ENCODE data around the gene PALD1. TPM values are rescaled to one million over a fixed set of nuclear protein-coding genes. Genes with fewer than 3 reads are reported as not detected.
"Not testable (repeated sequence)": the region's sequence is repeated elsewhere in the genome, so short reads cannot be mapped to it uniquely, and the experiment has no call there.

The PALD1 gene
- total RNA-seq, 3 donors from 2014 or later: 0.90 to 2.6 (median 1.3) TPM

DNA sequence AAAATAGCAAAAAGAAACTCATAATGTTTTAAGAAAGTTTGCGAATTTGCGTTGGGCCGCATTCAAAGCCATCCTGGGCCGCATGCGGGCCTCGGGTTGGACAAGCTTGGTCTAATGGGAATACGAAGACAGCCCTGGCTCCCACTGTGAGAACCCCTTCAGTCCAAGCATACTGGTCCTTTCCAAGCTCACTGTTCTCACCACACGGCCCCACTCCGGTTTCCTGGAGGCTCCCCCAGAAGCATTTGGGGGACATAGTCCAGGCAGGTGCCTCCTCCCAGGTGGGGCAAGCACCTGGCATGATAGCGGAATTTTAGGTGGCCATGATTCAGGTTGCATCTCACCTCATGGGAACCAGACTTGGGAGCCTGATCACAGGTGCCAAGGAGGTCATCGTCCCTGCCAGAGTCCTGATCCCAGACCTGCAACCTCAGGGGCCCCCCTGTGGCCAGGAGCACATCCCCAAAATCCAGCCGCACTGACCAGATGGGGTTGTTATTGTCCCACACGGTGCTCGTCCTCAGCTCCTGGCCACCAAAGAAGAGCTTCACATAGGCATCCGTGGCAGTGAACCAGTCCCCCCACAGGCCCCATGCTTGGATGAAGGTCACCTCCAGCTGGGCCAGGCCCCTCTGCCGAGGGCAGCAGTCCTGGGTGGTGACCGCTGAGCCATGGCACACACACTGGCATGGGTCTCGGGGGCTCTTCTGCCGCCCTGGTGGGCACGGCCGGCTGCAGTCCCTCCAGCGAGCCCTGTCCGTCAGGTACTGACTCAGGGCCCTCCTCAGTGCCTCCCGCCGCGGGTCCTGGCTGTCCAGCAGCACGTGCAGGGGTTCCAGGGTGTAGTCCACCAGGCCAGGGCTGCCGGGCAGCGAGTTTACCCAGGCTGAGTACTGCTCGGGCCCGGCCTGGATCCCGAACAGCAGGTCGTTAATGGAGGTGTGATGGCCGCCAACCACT, 119.6 kb downstream of the PALD1 start:
- Mint-ChIP-seq H3K27me3 (ENCODE audit: low read depth) (no peaks in the 10 kb centered on the region), H3K9me3 (no peaks in the 10 kb centered on the region), H3K4me1 (ENCODE audit: low read depth) (peaks cover 58% of the 10 kb centered on the region), H3K36me3 (ENCODE audit: insufficient read depth) (peaks cover 22% of the 10 kb centered on the region), H3K4me3 (no peak overlapping the region)
- no peak for DNase-seq
- ATAC-seq: no peak

DNA sequence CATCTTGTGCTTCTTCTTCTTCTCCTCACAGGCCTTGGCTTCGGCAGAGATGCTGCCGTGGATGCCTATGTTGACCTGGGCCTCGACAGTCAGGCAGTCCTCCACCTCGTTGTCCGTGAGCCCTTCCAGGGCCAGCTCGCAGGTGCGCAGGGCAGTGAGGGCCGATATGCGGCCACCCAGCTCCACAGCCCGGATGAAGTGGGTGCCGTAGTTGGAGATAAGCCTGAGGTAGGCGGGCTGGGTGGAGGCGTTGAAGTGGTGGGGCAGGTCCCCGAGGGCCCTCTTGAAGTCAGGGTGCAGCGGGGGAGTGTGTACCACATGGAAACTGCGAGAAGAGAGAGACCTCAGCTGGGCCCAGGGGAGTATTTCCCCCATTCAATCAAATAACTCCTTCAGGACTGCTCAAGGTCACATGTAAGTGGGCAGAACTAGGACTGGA, 120.3 kb downstream of the PALD1 start:
- Mint-ChIP-seq H3K27me3 (ENCODE audit: low read depth) (no peaks in the 10 kb centered on the region), H3K36me3 (ENCODE audit: insufficient read depth) (peaks cover 22% of the 10 kb centered on the region), H3K4me1 (ENCODE audit: low read depth) (peaks cover 66% of the 10 kb centered on the region), H3K4me3 (peak overlapping the region; percentile 48), H3K9me3 (no peaks in the 10 kb centered on the region)
- no peak for ATAC-seq
- no peak for DNase-seq

GRCh38 chr10:70599319-70599718, 120.8 kb downstream of the PALD1 start:
- no peaks in the 10 kb centered on the region for H3K27me3 Mint-ChIP-seq (ENCODE audit: low read depth)
- no peak for ATAC-seq
- H3K36me3 Mint-ChIP-seq (ENCODE audit: insufficient read depth): peaks cover 22% of the 10 kb centered on the region
- H3K9me3 Mint-ChIP-seq: no peaks in the 10 kb centered on the region
- no peak for DNase-seq
- peaks cover 68% of the 10 kb centered on the region for H3K4me1 Mint-ChIP-seq (ENCODE audit: low read depth)
- H3K4me3 Mint-ChIP-seq: peak overlapping the region; percentile 92

- Mint-ChIP-seq H3K4me1 (ENCODE audit: low read depth) (peaks cover 66% of the 10 kb centered on the region), H3K27me3 (ENCODE audit: low read depth) (no peaks in the 10 kb centered on the region), H3K9me3 (no peaks in the 10 kb centered on the region), H3K36me3 (ENCODE audit: insufficient read depth) (peaks cover 22% of the 10 kb centered on the region), H3K4me3 (peak overlapping the region; percentile 92)
- ATAC-seq: no peak
- DNase-seq: no peak
These were observed 121.2 kb downstream of the PALD1 start for GRCh38 chr10:70599791-70600190.

- H3K4me1 Mint-ChIP-seq (ENCODE audit: low read depth): peaks cover 59% of the 10 kb centered on the region
These were observed 122.2 kb downstream of the PALD1 start for GRCh38 chr10:70600512-70601395.

DNA sequence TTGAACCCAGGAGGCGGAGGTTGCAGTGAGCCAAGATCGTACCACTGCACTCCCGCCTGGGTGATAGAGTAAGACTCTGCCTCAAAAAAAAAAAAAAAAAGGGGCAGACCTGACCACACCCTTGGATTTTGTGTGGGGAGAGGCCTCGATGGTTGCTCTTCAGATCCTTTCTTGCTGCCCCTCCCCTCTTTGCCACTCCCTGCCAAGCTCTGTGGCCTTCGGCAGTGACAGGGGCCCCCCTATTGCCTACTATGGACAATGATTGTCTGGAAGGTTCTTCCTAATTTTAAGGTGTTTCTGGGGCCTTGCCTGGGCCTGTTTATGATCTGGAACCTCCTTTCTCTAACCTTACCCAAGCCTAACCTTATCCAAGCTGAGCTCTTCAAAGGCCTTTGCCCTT, 123.2 kb downstream of the PALD1 start:
- H3K36me3 Mint-ChIP-seq (ENCODE audit: insufficient read depth): peaks cover 17% of the 10 kb centered on the region
- H3K4me3 Mint-ChIP-seq: peak overlapping the region; percentile 92

More at GRCh38 chr10:70600512-70601395, 122.2 kb downstream of the PALD1 start:
- DNase-seq: no peak
- Mint-ChIP-seq H3K36me3 (ENCODE audit: insufficient read depth) (peaks cover 21% of the 10 kb centered on the region), H3K9me3 (no peaks in the 10 kb centered on the region), H3K4me3 (peak overlapping the region; percentile 92), H3K27me3 (ENCODE audit: low read depth) (no peaks in the 10 kb centered on the region)
- ATAC-seq: no peak

GRCh38 chr10:70602665-70603448, 124.3 kb downstream of the PALD1 start, which contains the start of gene PRF1:
PRF1 (minus strand) TSS chr10:70602741; CDS start chr10:70600902, 1,839 bp downstream.
- Mint-ChIP-seq H3K4me1 (ENCODE audit: low read depth) (peaks cover 53% of the 10 kb centered on the region), H3K4me3 (peak within 1 kb of the TSS; percentile 92), H3K27me3 (ENCODE audit: low read depth) (no peaks in the 10 kb centered on the region), H3K9me3 (no peaks in the 10 kb centered on the region), H3K36me3 (ENCODE audit: insufficient read depth) (peaks cover 8% of the 10 kb centered on the region)
- peak; percentile 80 to 89 for ATAC-seq
- peak; percentile 64 for DNase-seq

More for the DNA sequence above, 123.2 kb downstream of the PALD1 start:
- H3K9me3 Mint-ChIP-seq: no peaks in the 10 kb centered on the region
- no peaks in the 10 kb centered on the region for H3K27me3 Mint-ChIP-seq (ENCODE audit: low read depth)
- peaks cover 55% of the 10 kb centered on the region for H3K4me1 Mint-ChIP-seq (ENCODE audit: low read depth)
- DNase-seq: no peak
- no peak for ATAC-seq

DNA sequence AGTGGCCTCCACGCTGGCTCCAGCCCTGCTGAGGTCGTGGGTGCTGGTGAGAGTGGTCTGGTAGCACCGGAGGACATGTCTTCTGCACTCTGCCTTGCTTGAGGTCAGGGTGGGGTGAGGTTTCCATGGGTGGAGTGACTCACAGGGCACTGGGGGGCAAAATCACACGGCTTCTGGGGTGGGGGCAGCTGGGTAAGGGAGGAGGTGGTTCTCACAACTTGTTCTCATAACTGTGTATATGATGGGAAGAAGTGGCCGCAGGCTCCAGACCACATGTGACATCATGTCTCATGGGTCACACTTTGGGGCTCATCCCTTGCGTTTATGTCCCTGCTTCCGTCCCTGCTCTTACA, 124.9 kb downstream of the PALD1 start:
- no peaks in the 10 kb centered on the region for H3K9me3 Mint-ChIP-seq
- no peaks in the 10 kb centered on the region for H3K27me3 Mint-ChIP-seq (ENCODE audit: low read depth)
- ATAC-seq (peak; percentile 50 to 53), DNase-seq (peak; percentile 36)
- H3K4me1 Mint-ChIP-seq (ENCODE audit: low read depth): peaks cover 53% of the 10 kb centered on the region
- peaks cover 7% of the 10 kb centered on the region for H3K36me3 Mint-ChIP-seq (ENCODE audit: insufficient read depth)
- H3K4me3 Mint-ChIP-seq: peak overlapping the region; percentile 92

DNA sequence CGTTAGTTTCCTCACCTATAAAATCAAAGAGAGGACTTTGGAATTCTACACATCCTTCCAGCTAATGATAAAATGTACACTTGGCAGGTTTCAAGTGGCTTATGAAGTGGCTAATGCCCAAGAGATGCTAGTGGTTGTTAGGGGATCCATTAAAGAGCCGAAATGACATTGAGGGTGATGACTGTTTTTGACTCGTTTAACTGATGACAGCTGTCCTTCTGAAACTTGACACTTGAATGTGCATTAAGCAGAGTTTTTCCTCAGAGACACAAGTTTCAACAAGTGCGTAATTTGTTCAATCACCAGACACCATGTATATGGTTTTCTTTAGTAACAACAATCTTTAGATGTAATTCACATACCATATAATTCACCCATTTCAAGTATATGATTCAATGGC, 125.5 kb downstream of the PALD1 start:
- Mint-ChIP-seq H3K27me3 (ENCODE audit: low read depth) (no peaks in the 10 kb centered on the region), H3K4me3 (peak overlapping the region; percentile 92), H3K36me3 (ENCODE audit: insufficient read depth) (peaks cover 4% of the 10 kb centered on the region), H3K9me3 (no peaks in the 10 kb centered on the region), H3K4me1 (ENCODE audit: low read depth) (peaks cover 50% of the 10 kb centered on the region)
- ATAC-seq (no peak), DNase-seq (no peak)

GRCh38 chr10:70605161-70605560, 126.6 kb downstream of the PALD1 start:
- DNase-seq: no peak
- Mint-ChIP-seq H3K4me3 (no peak overlapping the region), H3K4me1 (ENCODE audit: low read depth) (peaks cover 47% of the 10 kb centered on the region)

DNA sequence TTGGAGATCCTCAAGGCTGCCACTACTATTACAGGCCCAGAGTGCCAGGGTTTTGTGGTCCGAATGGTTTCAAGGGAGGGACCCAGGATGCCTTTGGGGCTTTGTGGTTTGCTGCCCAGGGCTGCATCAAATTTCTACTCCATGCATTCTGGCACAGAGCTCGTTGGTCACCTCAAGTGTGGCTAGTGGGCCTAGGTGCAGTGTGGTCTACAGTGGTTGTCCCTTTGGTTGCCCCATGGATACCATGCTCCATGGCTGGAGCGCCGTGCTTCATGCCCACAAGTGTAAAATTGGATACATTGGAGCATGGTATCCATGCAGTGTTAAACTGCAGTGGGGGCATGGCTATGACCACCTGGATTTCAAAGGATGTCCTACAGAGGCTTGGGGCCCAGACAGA, 129.4 kb downstream of the PALD1 start:
- H3K36me3 Mint-ChIP-seq (ENCODE audit: insufficient read depth): no peaks in the 10 kb centered on the region
- ATAC-seq: no peak
- H3K4me1 Mint-ChIP-seq (ENCODE audit: low read depth): peaks cover 29% of the 10 kb centered on the region
- DNase-seq: no peak
- H3K27me3 Mint-ChIP-seq (ENCODE audit: low read depth): no peaks in the 10 kb centered on the region
- no peak overlapping the region for H3K4me3 Mint-ChIP-seq
- H3K9me3 Mint-ChIP-seq: no peaks in the 10 kb centered on the region

More at GRCh38 chr10:70605161-70605560, 126.6 kb downstream of the PALD1 start:
- Mint-ChIP-seq H3K9me3 (no peaks in the 10 kb centered on the region), H3K27me3 (ENCODE audit: low read depth) (no peaks in the 10 kb centered on the region), H3K36me3 (ENCODE audit: insufficient read depth) (no peaks in the 10 kb centered on the region)
- no peak for ATAC-seq

GRCh38 chr10:70613941-70614340, 135.4 kb downstream of the PALD1 start:
- no peak for DNase-seq
- Mint-ChIP-seq H3K27me3 (ENCODE audit: low read depth) (peaks cover 3% of the 10 kb centered on the region), H3K4me1 (ENCODE audit: low read depth) (peaks cover 42% of the 10 kb centered on the region), H3K9me3 (no peaks in the 10 kb centered on the region), H3K4me3 (no peak overlapping the region), H3K36me3 (ENCODE audit: insufficient read depth) (no peaks in the 10 kb centered on the region)
- ATAC-seq: peak; percentile 21 to 73

DNA sequence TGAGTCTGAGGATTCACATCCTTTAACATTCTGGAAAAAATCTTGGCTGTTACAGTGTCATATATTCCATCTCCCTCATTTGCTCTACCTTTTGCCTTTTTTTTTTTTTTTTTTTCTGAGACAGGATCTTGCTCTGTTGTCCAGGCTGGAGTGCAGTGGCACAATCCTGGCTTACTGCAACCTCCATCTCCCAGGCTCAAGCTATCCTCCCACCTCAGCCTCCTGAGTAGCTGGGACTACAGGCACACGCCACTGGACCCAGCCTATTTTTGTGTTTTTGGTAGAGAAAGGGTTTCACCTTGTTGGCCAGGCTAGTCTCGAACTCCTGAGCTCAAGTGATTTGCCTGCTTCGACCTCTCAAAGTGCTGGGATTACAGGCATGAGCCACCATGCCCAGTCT, 135.8 kb downstream of the PALD1 start:
- ATAC-seq; H3K36me3 Mint-ChIP-seq (ENCODE audit: insufficient read depth): not testable (repeated sequence)
- H3K4me1 Mint-ChIP-seq (ENCODE audit: low read depth): peaks cover 42% of the 10 kb centered on the region

More for the DNA sequence above, 135.8 kb downstream of the PALD1 start:
- not testable (repeated sequence) for H3K4me3 Mint-ChIP-seq; H3K27me3 Mint-ChIP-seq (ENCODE audit: low read depth); H3K9me3 Mint-ChIP-seq; DNase-seq
